Measurements from ENCODE around the gene SCARB2.

- TF ChIP-seq CTCF (IDR thresholded peaks at IDR 0.05), result no peak
- no peak for TF ChIP-seq POLR2A (IDR thresholded peaks at IDR 0.05)
These were observed 53.3 kb downstream of the SCARB2 start for GRCh38 chr4:76160355-76160754.

All from right lobe of liver (tissue), 4 donors.